GM15510 (cell line): ENCODE data around the gene ROBO3.

Experiments used
- POLR2A ChIP-seq: IDR thresholded peaks from 3 replicates; pipeline ENCODE4 v1.6.1; 2011; ENCODE audit warnings: borderline replicate concordance; ENCODE audit not compliant: insufficient read length; ENCODE audit errors: extremely low read depth

The ROBO3 gene

GRCh38 chr11:124889191-124890091, 24.2 kb downstream of the ROBO3 start:
- no peak for TF ChIP-seq POLR2A

GRCh38 chr11:124890151-124890550, 24.9 kb downstream of the ROBO3 start:
- no peak for TF ChIP-seq POLR2A

- no peak for TF ChIP-seq POLR2A
Measured at GRCh38 chr11:124890683-124891372, 25.6 kb downstream of the ROBO3 start.

- TF ChIP-seq POLR2A, result no peak
Measured at GRCh38 chr11:124891373-124891861, 26.2 kb downstream of the ROBO3 start.

- no peak for TF ChIP-seq POLR2A
Measured at GRCh38 chr11:124892146-124892545, 26.9 kb downstream of the ROBO3 start.

- TF ChIP-seq POLR2A, result no peak
Measured at GRCh38 chr11:124892750-124893454, 27.7 kb downstream of the ROBO3 start.

- TF ChIP-seq POLR2A, result no peak
Measured at GRCh38 chr11:124893781-124894401, 28.7 kb downstream of the ROBO3 start.

- no peak for TF ChIP-seq POLR2A
Measured at GRCh38 chr11:124894606-124895430, 29.6 kb downstream of the ROBO3 start.

GRCh38 chr11:124895471-124895971, 30.3 kb downstream of the ROBO3 start:
- TF ChIP-seq POLR2A, result no peak

GRCh38 chr11:124896071-124896750, 31.0 kb downstream of the ROBO3 start:
- no peak for TF ChIP-seq POLR2A

- no peak for TF ChIP-seq POLR2A
Measured at GRCh38 chr11:124896821-124897391, 31.7 kb downstream of the ROBO3 start.

- TF ChIP-seq POLR2A, result no peak
Measured at GRCh38 chr11:124897674-124898262, 32.5 kb downstream of the ROBO3 start, which contains the start of gene ROBO4. Gene ROBO4, minus strand, starts transcription at chr11:124897865. Its CDS starts 70 bp downstream, at chr11:124897795.
